Measurements from ENCODE around the gene KBTBD12.

DNA sequence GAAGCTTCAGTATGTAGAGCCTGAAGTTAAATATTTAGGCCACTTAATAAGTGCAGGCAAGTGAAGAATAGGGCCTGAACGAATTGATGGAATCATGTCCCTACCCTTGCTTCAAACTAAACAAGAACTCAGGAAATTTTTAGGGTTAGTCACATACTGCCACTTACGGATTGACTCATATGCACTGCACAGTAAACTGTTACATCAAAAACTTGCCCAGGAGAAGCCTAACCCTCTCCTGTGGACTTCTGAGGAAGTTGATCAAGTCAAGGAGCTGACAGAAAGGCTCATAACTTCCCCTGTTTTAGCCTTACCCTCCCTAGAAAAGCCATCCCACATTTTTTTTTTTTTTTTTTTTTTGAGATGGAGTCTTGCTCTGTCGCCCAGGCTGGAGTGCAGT lies 20.6 kb upstream of the KBTBD12 start:
- TF ChIP-seq CTCF (IDR thresholded peaks at IDR 0.05): no peak
- TF ChIP-seq POLR2A (IDR thresholded peaks at IDR 0.05): no peak

Measured in tibial nerve (tissue), 3 donors.